ENCODE data around the gene ENO1. TPM values are rescaled to one million over a fixed set of nuclear protein-coding genes. Genes with fewer than 3 reads are reported as not detected.
A peak's percentile ranks its signal among the peaks of the same experiment; 100 is the strongest.
"Not testable (repeated sequence)": the region's sequence is repeated elsewhere in the genome, so short reads cannot be mapped to it uniquely, and the experiment has no call there.

Gene ENO1
- total and polyA plus RNA-seq, 8 donors: 206 to 577 (median 350) TPM

GRCh38 chr1:8922962-8923361, 44.5 kb upstream of the ENO1 start:
- TF ChIP-seq CTCF (IDR thresholded peaks at IDR 0.05): no peak
- no peak for TF ChIP-seq POLR2A (IDR thresholded peaks at IDR 0.05)
- no peak for TF ChIP-seq EP300 (IDR thresholded peaks at IDR 0.05)
- no peak for TF ChIP-seq POLR2AphosphoS5 (IDR thresholded peaks at IDR 0.05)
- H3K27me3 ChIP-seq: no peaks in the 10 kb centered on the region
- H3K9me3 ChIP-seq: no peaks in the 10 kb centered on the region
- H3K4me3 ChIP-seq: no peak overlapping the region
- intact Hi-C loops (cut with DNase I; ENCODE audit: low total_unique reads): no loop called here
- H3K36me3 ChIP-seq: no peaks in the 10 kb centered on the region
- H3K4me1 ChIP-seq: peaks cover 0 to 4% (median 0%) of the 10 kb centered on the region in 4 donors
- no peak for DNase-seq
- 82 to 87% (median 85%) methylated on average over 9 of the region's 9 CpGs for WGBS, 5 donors
- no peak overlapping the region for H3K27ac ChIP-seq

- 62 to 75% (median 71%) methylated on average over 10 of the region's 10 CpGs for WGBS, 5 donors
- intact Hi-C loops (cut with DNase I; ENCODE audit: low total_unique reads): loop anchor here (5.0 kb wide), 1 partner anchor 70 kb away; no protein-coding TSS in a partner anchor
- H3K27me3 ChIP-seq: not testable (repeated sequence)
These were observed 39.0 kb upstream of the ENO1 start for GRCh38 chr1:8917536-8917935.

GRCh38 chr1:8915446-8915845, 37.0 kb upstream of the ENO1 start:
- H3K9me3 ChIP-seq: no peaks in the 10 kb centered on the region
- WGBS, 5 donors: 49 to 63% (median 62%) methylated on average over 3 of the region's 3 CpGs
- H3K27ac ChIP-seq: no peak overlapping the region
- no peak for DNase-seq
- H3K27me3 ChIP-seq: no peaks in the 10 kb centered on the region
- H3K4me3 ChIP-seq: no peak overlapping the region
- H3K4me1 ChIP-seq: peaks cover 0 to 6% (median 0%) of the 10 kb centered on the region in 4 donors
- TF ChIP-seq EP300 (IDR thresholded peaks at IDR 0.05): no peak
- no peak for TF ChIP-seq CTCF (IDR thresholded peaks at IDR 0.05)
- TF ChIP-seq POLR2AphosphoS5 (IDR thresholded peaks at IDR 0.05): no peak
- TF ChIP-seq POLR2A (IDR thresholded peaks at IDR 0.05): no peak
- no peaks in the 10 kb centered on the region for H3K36me3 ChIP-seq
- intact Hi-C loops (cut with DNase I; ENCODE audit: low total_unique reads): loop anchor here (5.0 kb wide), 1 partner anchor 72 kb away; no protein-coding TSS in a partner anchor

More at GRCh38 chr1:8917536-8917935, 39.0 kb upstream of the ENO1 start:
- DNase-seq, H3K9me3 ChIP-seq, H3K4me1 ChIP-seq, H3K27ac ChIP-seq, H3K4me3 ChIP-seq, H3K36me3 ChIP-seq: not testable (repeated sequence)

DNA sequence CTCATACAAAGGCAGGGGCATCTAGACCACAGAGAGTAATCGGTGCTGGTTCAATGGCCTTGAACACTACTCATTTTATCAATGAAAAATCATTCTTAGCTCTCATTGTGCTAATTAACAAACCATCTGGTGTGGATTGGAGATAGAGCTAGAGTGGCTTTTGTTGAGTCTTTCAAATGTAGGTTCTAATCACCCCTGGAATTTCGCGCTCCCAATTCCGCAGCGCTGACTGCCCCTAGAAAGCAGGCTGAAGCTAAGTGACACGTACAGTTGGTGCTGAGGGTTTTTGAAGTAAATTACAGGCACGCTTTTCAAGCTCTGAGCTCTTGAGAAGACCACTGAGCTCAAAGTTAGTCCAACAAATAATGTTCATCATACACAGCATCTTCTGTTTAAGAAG, 36.0 kb upstream of the ENO1 start:
- WGBS, 5 donors: 87 to 94% (median 89%) methylated on average over 7 of the region's 7 CpGs
- DNase-seq: no peak
- H3K4me1 ChIP-seq: peaks cover 0 to 6% (median 0%) of the 10 kb centered on the region in 4 donors
- H3K27me3 ChIP-seq: no peaks in the 10 kb centered on the region
- TF ChIP-seq CTCF (IDR thresholded peaks at IDR 0.05) (no peak), POLR2A (IDR thresholded peaks at IDR 0.05) (no peak), POLR2AphosphoS5 (IDR thresholded peaks at IDR 0.05) (no peak), EP300 (IDR thresholded peaks at IDR 0.05) (no peak)
- H3K4me3 ChIP-seq: no peak overlapping the region
- no peaks in the 10 kb centered on the region for H3K9me3 ChIP-seq
- no peaks in the 10 kb centered on the region for H3K36me3 ChIP-seq
- no peak overlapping the region for H3K27ac ChIP-seq
- intact Hi-C loops (cut with DNase I; ENCODE audit: low total_unique reads): no loop called here

DNA sequence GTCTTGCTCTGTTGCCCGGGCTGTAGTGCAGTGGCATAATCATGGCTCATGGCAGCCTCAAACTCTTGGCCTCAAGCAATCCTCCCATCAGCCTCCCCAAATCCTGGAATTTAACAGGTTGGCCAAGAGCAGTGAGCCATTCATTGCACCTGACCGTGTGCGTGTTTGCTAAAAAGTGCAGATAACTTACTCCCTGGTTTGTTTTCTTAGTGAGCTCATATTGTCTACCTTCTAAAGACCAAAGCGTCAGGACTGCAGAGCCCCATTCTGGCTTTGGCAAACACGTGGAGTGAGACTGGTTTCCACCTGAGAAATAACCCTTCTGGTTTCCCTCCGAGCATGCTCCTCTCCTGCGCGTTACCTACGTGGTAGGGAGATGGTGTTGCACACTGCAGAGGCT, 35.0 kb upstream of the ENO1 start:
- 30 to 69% (median 47%) methylated on average over 2 to 9 of the region's 9 CpGs for WGBS, 5 donors
- H3K27ac ChIP-seq: no peak overlapping the region
- peaks cover 0 to 6% (median 0%) of the 10 kb centered on the region in 4 donors for H3K4me1 ChIP-seq
- TF ChIP-seq CTCF (IDR thresholded peaks at IDR 0.05): no peak
- TF ChIP-seq POLR2AphosphoS5 (IDR thresholded peaks at IDR 0.05): no peak
- no peak for TF ChIP-seq POLR2A (IDR thresholded peaks at IDR 0.05)
- no peak for TF ChIP-seq EP300 (IDR thresholded peaks at IDR 0.05)
- no peaks in the 10 kb centered on the region for H3K27me3 ChIP-seq
- intact Hi-C loops (cut with DNase I; ENCODE audit: low total_unique reads): no loop called here
- H3K36me3 ChIP-seq: no peaks in the 10 kb centered on the region
- no peaks in the 10 kb centered on the region for H3K9me3 ChIP-seq
- DNase-seq: peak; percentile 27 to 64
- H3K4me3 ChIP-seq: no peak overlapping the region

Data from stomach (tissue), 9 donors.